Transverse colon (tissue), 4 donors: Measurements from ENCODE around the gene ARHGAP10. TPM values are rescaled to one million over a fixed set of nuclear protein-coding genes. Genes with fewer than 3 reads are reported as not detected.

ENCODE experiments used
- DNase-seq: peaks from one replicate; pipeline ENCODE4 v3.0.0-alpha.2; 2019
- H3K27ac ChIP-seq, 4 donors: fragments of 200-600 bp; sonication (generic); 2 replicates each; pipeline ENCODE4 v1.5.1; 2016 to 2018; ENCODE audit warnings: inconsistent platforms in 4 of 4
- H3K27me3 ChIP-seq: fragments of 200-600 bp; sonication (generic); 2 replicates; pipeline ENCODE4 v1.5.1; 2017; ENCODE audit warnings: inconsistent platforms
- H3K36me3 ChIP-seq, 4 donors: fragments of 200-600 bp; sonication (generic); 2 replicates each; pipeline ENCODE4 v1.5.1; 2017 to 2019; ENCODE audit warnings: inconsistent platforms in 4 of 4
- H3K4me1 ChIP-seq, 4 donors: fragments of 200-600 bp; sonication (generic); 2 replicates each; pipeline ENCODE4 v1.5.1; 2017 to 2020; ENCODE audit warnings: inconsistent platforms in 4 of 4
- H3K4me3 ChIP-seq, 4 donors: fragments of 200-600 bp; sonication (generic); 1 replicate in 1 of 4; 2 replicates in 3 of 4; pipeline versions ENCODE4 v1.5.1 to v1.6.1; 2017 to 2019; ENCODE audit warnings: inconsistent platforms in 4 of 4
- H3K9me3 ChIP-seq, 2 donors: fragments of 200-600 bp; sonication (generic); 2 replicates each; pipeline ENCODE4 v1.5.1; 2017 to 2019; ENCODE audit warnings: inconsistent platforms in 2 of 2
- CTCF ChIP-seq, 5 experiments: fragments of 200-600 bp in 3 of 5; fragments of 450-650 bp in 2 of 5; sonication (generic) in 3 of 5; IDR thresholded peaks; 1 replicate in 2 of 5; 2 replicates in 3 of 5; pipeline ENCODE4 v1.5.1; 2016 to 2017; ENCODE audit warnings: antibody characterized with exemption in 5 of 5, inconsistent platforms in 3 of 5, mild to moderate bottlenecking in 2 of 5, moderate library complexity in 1 of 5
- EP300 ChIP-seq: sonication (generic); formaldehyde crosslinking; IDR thresholded peaks from one replicate; pipeline ENCODE4 v1.6.1; 2017; ENCODE audit warnings: antibody characterized with exemption, low read depth
- POLR2A ChIP-seq: fragments of 450-650 bp; IDR thresholded peaks from one replicate; pipeline ENCODE4 v1.6.1; 2016; ENCODE audit warnings: antibody characterized with exemption, mild to moderate bottlenecking, moderate library complexity
- POLR2AphosphoS5 ChIP-seq, 3 donors: sonication (generic); formaldehyde crosslinking; IDR thresholded peaks; one replicate each; pipeline ENCODE4 v1.6.1; 2016; ENCODE audit warnings: antibody characterized with exemption in 3 of 3
- WGBS, 2 donors: methylation state at CpG; one replicate each; pipeline ENCODE4 v1.1.5; 2018; ENCODE audit warnings: low coverage in 1 of 2; 5-methylcytosine and 5-hydroxymethylcytosine counted together
- in situ Hi-C, 4 donors: fragments of 200-750 bp; cut with MboI; loops; one replicate each; pipeline versions ENCODE4 v1.15.0 to v1.15.1; 2017; ENCODE audit warnings: low sequenced_read_pairs in 3 of 4, low pct_ligation_motif_present in 1 of 4, low pct_unique_long_range_greater_than_20kb in 1 of 4
- intact Hi-C: fragments of 100-400 bp; cut with DNase I; formaldehyde crosslinking; loops from one replicate; pipeline ENCODE4 v1.15.1; 2023; ENCODE audit warnings: low total_unique reads
- total RNA-seq, 4 donors: library from RNA; depleted of rRNA; stranded (reverse); fragments of >200 nt; gene quantifications; one replicate each; pipeline ENCODE4 v1.1.0, GENCODE V29; 2016

The ARHGAP10 gene
- total RNA-seq, 4 donors from 2014 or later, result 14.7 to 27.3 (median 22.9) TPM

- Histone ChIP-seq H3K27me3 (no peaks in the 10 kb centered on the region), H3K9me3 (no peaks in the 10 kb centered on the region), H3K4me1 (peaks cover 0 to 33% (median 5%) of the 10 kb centered on the region in 4 donors), H3K27ac (no peak overlapping the region), H3K4me3 (no peak overlapping the region), H3K36me3 (no peaks in the 10 kb centered on the region)
- 88 to 91% methylated on average over 8 to 10 of the region's 10 CpGs for WGBS, 2 donors
- intact Hi-C loops (no loop called here), in situ Hi-C loops (no loop called here)
- no peak for DNase-seq
- TF ChIP-seq POLR2A (no peak), CTCF (IDR thresholded peaks at IDR 0.05) (no peak), EP300 (no peak), POLR2AphosphoS5 (IDR thresholded peaks at IDR 0.05) (no peak)
These were observed 327.8 kb downstream of the ARHGAP10 start for GRCh38 chr4:148059617-148060180.

GRCh38 chr4:148060264-148061140, 328.6 kb downstream of the ARHGAP10 start:
- H3K4me1 ChIP-seq, result peaks cover 0 to 33% (median 5%) of the 10 kb centered on the region in 4 donors
- intact Hi-C loops (no loop called here), in situ Hi-C loops (no loop called here)
- TF ChIP-seq POLR2A (no peak), CTCF (IDR thresholded peaks at IDR 0.05) (no peak), POLR2AphosphoS5 (IDR thresholded peaks at IDR 0.05) (no peak), EP300 (no peak)
- H3K4me3 ChIP-seq, result no peak overlapping the region
- no peaks in the 10 kb centered on the region for H3K27me3 ChIP-seq
- no peaks in the 10 kb centered on the region for H3K36me3 ChIP-seq
- H3K9me3 ChIP-seq, result no peaks in the 10 kb centered on the region
- H3K27ac ChIP-seq, result no peak overlapping the region
- DNase-seq, result no peak
- 64 to 70% methylated on average over 11 to 13 of the region's 13 CpGs for WGBS, 2 donors

- Histone ChIP-seq H3K27ac (no peak overlapping the region), H3K27me3 (no peaks in the 10 kb centered on the region), H3K36me3 (no peaks in the 10 kb centered on the region), H3K4me1 (peaks cover 0 to 30% (median 5%) of the 10 kb centered on the region in 4 donors), H3K9me3 (no peaks in the 10 kb centered on the region), H3K4me3 (no peak overlapping the region)
- in situ Hi-C loops, result no loop called here
- intact Hi-C loops, result no loop called here
- TF ChIP-seq POLR2A, result no peak
- no peak for TF ChIP-seq EP300
- WGBS, 2 donors, result 42 to 60% methylated on average over 1 to 4 of the region's 4 CpGs
- no peak for DNase-seq
These were observed 329.2 kb downstream of the ARHGAP10 start for GRCh38 chr4:148061141-148061481.

- Histone ChIP-seq H3K27me3 (no peaks in the 10 kb centered on the region), H3K27ac (no peak overlapping the region), H3K4me1 (peaks cover 0 to 24% (median 5%) of the 10 kb centered on the region in 4 donors), H3K4me3 (no peak overlapping the region), H3K9me3 (no peaks in the 10 kb centered on the region), H3K36me3 (no peaks in the 10 kb centered on the region)
- WGBS, 2 donors, result 52% methylated on average over 8 of the region's 8 CpGs
- no peak for TF ChIP-seq EP300
- no peak for TF ChIP-seq CTCF (IDR thresholded peaks at IDR 0.05)
- no peak for TF ChIP-seq POLR2AphosphoS5 (IDR thresholded peaks at IDR 0.05)
- TF ChIP-seq POLR2A, result no peak
- in situ Hi-C loops (no loop called here), intact Hi-C loops (no loop called here)
- DNase-seq, result no peak
These were observed 329.9 kb downstream of the ARHGAP10 start for GRCh38 chr4:148061795-148062194.
